GM18505 (cell line): ENCODE results near the gene CHCT1.
"Not testable (repeated sequence)": the region's sequence is repeated elsewhere in the genome, so short reads cannot be mapped to it uniquely, and the experiment has no call there.

Experiments used
- ATAC-seq: cut with Tn5 transposase; IDR thresholded peaks from one replicate; pipeline ENCODE4 v1.9.1; 2021; ENCODE audit not compliant: unreplicated experiment
- POLR2A ChIP-seq: IDR thresholded peaks from 4 replicates; pipeline ENCODE4 v1.6.1; 2011; ENCODE audit warnings: borderline replicate concordance; ENCODE audit not compliant: insufficient read depth, insufficient read length; ENCODE audit errors: extremely low read depth

CHCT1 gene

GRCh38 chr17:60421273-60422161 lies 772 bp upstream of the CHCT1 start:
- peak; percentile 42 for TF ChIP-seq POLR2A
- ATAC-seq = peak; percentile 86

GRCh38 chr17:60423865-60424264 lies 1.6 kb downstream of the CHCT1 start:
- no peak for TF ChIP-seq POLR2A
- no peak for ATAC-seq

DNA sequence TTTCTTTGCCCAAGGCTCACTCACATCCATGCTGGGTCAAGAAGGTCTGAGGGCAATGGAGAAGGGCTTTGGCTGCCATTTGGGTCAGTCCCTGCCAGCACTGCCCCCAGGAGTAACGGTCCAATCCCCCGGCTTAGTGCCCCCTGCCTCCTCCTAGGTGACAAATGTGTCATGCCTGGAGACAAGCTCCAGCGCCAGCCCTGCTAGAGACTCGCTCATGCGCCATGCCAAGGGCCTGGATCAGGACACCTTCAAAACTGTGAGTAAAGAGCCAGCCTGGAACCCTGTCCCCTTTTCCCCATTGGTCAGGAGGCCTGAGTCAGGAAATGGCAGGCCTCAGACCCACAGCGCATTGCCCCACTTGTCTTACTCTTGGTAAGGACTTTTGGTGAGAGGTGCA lies 3.3 kb downstream of the CHCT1 start:
- no peak for TF ChIP-seq POLR2A
- ATAC-seq = no peak

DNA sequence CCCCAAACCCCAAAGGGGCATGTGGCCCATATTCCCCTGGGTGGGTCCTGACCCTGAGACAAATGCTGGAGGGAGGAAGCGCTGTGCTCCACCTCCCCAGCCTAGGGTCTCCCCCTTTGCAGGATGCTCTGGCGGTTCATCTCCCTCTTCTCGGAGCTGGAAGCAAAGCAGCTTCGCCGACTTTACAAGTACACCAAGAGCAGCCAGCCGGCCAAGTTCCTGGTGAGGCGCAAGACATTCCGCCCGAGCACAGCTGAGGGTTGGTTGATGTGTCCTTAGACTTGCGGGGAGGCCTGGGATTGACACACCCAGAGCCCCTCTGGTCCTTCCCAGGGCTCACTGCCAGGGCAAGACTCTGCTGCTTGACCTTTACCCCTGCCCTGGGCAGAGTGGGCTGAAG lies 4.3 kb downstream of the CHCT1 start:
- ATAC-seq = no peak
- TF ChIP-seq POLR2A = no peak

DNA sequence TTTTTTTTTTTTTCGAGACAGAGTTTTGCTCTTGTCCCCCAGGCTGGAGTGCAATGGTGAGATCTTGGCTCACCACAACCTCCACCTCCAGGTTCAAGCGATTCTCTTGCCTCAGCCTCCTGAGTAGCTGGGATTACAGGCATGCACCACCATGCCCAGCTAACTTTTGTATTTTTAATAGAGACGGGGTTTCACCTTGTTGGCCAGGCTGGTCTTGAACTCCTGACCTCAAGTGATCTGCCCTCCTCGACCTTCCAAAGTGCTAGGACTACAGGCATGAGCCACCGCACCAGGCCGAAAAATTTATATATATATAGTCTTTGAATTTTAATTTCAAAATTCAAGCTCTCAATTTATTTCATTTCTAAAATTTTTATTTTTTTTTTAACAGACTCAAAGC lies 6.2 kb downstream of the CHCT1 start:
- ATAC-seq = not testable (repeated sequence)

DNA sequence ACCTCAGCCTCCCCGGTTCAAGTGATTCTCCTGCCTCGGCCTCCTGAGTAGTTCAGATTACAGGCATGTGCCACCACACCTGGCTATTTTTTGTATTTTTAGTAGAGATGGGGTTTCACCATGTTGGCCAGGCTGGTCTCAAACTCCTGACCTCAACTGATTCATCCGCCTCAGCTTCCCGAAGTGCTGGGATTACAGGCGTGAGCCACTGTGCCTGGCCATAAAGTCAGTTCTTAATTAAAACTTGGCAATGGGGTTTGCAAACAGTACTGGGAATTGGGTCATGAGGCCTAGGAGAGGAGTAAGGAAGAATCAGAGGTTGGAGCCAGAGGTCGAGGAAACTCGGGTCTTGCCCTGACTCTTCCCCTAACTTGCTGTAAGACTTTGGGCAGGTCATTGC lies 8.3 kb downstream of the CHCT1 start:
- not testable (repeated sequence) for ATAC-seq

DNA sequence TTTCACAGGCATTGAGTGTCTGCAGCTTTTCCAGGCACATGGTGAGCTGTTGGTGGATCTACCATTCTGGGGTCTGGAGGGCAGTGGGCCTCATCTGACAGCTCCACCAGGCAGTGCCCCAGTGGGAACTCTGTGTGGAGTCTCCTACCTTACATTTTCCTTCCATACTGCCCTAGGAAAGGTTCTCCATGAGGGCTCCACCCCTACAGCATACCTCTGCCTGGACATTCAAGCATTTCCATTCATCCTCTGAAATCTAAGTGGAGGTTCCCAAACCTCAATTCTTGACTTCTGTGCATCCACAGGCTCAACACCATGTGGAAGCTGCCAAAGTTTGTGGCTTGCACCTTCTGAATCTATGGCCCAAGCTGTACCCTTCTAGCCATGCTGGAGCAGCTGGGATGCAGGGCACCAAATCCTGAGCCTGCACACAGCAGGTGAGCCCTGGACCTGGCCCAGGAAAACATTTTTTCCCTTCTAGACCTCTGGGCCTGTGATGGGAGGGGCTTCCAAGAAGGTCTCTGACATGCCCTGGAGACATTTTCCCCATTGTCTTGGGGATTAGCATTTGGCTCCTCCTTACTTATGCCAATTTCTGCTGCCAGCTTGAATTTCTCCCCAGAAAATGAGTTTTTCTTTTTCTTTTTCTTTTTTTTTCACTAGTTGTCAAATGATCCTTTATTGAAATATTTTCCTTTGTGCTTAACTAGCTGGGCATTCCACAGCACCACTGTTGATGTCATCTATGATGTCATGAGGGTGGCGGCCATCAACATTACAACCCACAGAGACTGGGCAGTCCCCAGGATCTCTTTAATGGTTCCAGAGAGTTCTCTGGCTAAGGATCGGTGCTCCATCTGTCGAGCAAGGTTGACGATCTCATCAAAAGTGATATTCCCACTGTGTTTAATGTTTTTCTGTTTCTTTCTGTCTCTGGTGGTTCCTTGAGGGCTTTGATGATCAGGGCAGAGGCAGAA lies 11.0 kb downstream of the CHCT1 start:
- not testable (repeated sequence) for ATAC-seq

DNA sequence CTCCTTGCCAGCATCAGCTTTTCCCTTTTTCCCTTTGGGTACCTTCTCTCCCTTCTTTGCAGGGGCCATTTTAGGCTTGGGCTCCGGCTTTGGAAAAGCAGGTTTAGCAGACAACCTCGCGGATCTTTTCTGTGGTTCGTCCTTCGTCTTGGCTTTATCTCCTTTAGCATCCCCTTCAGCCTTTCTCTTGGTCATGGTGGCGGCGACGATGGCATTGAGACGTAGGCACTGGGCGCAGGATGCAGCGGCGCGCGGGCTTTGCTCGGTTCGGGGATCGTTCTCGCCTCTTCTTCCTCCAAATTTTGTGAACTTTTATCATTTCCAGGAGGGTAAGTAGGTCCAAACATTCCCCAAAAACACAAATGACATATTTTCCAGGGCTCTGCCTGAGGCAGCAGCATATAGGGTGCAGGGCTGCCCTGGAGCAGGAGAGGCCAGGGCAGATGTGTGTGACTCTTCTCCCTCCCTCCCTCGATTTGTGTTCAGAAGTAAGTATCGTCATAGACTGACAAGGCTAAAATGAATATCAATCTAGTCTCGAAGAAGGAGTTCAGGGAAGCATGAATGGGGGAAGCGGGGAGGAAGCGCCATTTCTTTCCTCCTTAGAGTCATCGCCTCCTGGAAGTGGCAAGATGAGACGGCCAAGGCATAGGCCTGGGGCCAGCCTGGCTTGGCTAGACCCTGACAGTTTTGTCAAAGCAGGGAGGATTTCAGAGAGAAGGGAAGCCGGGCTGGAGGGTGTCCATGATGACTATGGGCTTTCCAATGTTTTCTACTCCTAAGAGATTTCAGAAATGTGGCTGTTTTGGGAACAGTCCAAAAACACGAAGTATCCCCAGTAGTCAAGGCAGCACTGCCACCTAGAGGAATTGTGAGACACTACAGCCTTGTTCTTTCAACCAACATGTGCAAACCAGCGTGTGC lies 13.2 kb downstream of the CHCT1 start:
- ATAC-seq = no peak
- no peak for TF ChIP-seq POLR2A

DNA sequence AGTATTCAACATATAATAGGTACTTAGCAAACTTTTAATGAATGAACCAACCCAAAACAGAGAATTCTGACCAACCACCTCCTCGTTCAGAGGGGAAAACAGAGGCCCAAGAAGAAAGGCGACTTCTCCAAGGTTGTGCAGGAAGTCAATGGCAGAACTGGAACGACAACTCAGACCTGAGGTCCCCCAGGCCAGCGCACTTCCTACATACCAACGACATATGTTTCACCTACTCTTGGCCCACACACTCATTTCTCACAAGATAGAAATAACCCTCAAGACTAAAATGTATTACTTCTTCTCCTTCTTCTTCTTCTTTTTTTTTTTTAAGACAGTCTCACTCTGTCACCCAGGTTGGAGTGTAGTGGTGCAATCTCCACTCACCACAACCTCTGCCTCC lies 14.4 kb downstream of the CHCT1 start:
- TF ChIP-seq POLR2A = no peak
- ATAC-seq = no peak

GRCh38 chr17:60439501-60439900 lies 17.2 kb downstream of the CHCT1 start:
- TF ChIP-seq POLR2A = no peak
- no peak for ATAC-seq

DNA sequence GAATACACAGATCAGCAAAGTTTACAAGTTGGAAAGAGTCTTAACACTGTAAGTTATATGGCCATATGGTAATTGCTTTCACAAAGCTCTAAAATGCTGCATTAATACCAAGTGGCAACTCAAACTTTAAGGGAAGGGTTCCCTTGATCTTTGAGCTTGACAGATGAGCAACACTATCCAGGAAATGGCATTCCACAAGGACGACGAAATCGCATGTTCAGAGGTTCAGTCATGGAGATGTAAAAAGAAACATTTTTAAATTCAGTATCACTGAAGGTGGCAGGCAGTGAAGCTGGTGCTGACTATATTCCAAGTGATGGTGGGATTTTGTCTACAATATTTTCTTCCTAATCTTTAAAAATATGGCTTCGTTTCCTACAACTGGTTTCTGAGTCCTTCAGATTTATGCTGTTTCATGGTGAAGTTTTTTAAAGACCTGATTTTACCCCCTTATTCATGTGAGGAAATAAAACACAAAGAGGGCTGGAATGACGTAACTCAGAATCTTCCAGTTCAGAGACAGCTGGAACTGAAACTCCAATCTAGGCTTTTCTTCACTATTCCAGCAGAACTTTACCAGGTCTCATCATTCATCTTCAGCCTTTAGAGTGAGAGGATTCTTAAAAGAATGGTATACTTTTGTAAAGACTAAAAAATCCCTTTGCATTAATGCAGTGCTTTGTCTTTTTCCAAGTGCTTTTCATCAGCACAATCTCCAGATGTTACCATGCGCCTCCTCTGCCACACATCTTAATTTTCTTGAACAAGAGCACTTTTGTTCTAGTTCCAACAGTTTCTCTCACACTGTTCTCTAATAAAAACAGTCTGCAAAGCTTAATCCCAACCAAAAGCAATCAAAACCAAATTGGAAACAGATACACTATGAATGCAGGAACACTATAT lies 20.2 kb downstream of the CHCT1 start:
- ATAC-seq = no peak

GRCh38 chr17:60443713-60444112 lies 21.4 kb downstream of the CHCT1 start:
- no peak for TF ChIP-seq POLR2A
- no peak for ATAC-seq

More for the DNA sequence above, 20.2 kb downstream of the CHCT1 start:
- no peak for TF ChIP-seq POLR2A

- no peak for ATAC-seq
- TF ChIP-seq POLR2A = no peak
These were observed 22.9 kb downstream of the CHCT1 start for GRCh38 chr17:60445144-60445543.

- ATAC-seq = no peak
- no peak for TF ChIP-seq POLR2A
These were observed 25.1 kb downstream of the CHCT1 start for GRCh38 chr17:60447375-60447774.
